NCI-H2227 (cell line): ENCODE results near the gene LDLRAD4.
"Not testable (repeated sequence)": the region's sequence is repeated elsewhere in the genome, so short reads cannot be mapped to it uniquely, and the experiment has no call there.

ENCODE experiments used
- DNase-seq: peaks from one replicate; lab custom pipeline; 2025; ENCODE audit not compliant: unreplicated experiment; lab: John Stamatoyannopoulos, UW

LDLRAD4 gene

GRCh38 chr18:13245481-13246000 is 27.0 kb downstream of the LDLRAD4 start:
- no peak for DNase-seq

GRCh38 chr18:13246121-13246520 is 27.6 kb downstream of the LDLRAD4 start:
- no peak for DNase-seq

- DNase-seq: no peak
Measured at GRCh38 chr18:13246591-13246990, 28.0 kb downstream of the LDLRAD4 start.

- DNase-seq: no peak
Measured at GRCh38 chr18:13247506-13247905, 28.9 kb downstream of the LDLRAD4 start.

- no peak for DNase-seq
Measured at GRCh38 chr18:13252686-13253410, 34.3 kb downstream of the LDLRAD4 start.

- DNase-seq: no peak
Measured at GRCh38 chr18:13253786-13254688, 35.5 kb downstream of the LDLRAD4 start.

- DNase-seq: no peak
Measured at GRCh38 chr18:13254971-13255927, 36.7 kb downstream of the LDLRAD4 start.

- no peak for DNase-seq
Measured at GRCh38 chr18:13256444-13257305, 38.1 kb downstream of the LDLRAD4 start.

- DNase-seq: no peak
Measured at GRCh38 chr18:13257361-13257980, 38.9 kb downstream of the LDLRAD4 start.

- DNase-seq: no peak
Measured at GRCh38 chr18:13258921-13259320, 40.4 kb downstream of the LDLRAD4 start.

GRCh38 chr18:13259701-13260100 is 41.1 kb downstream of the LDLRAD4 start:
- no peak for DNase-seq

GRCh38 chr18:13260197-13260934 is 41.8 kb downstream of the LDLRAD4 start:
- DNase-seq: no peak

- DNase-seq: no peak
Measured at GRCh38 chr18:13260935-13261640, 42.5 kb downstream of the LDLRAD4 start.

GRCh38 chr18:13261661-13262357 is 43.2 kb downstream of the LDLRAD4 start:
- DNase-seq: no peak

- not testable (repeated sequence) for DNase-seq
Measured at GRCh38 chr18:13262358-13262680, 43.8 kb downstream of the LDLRAD4 start.

- no peak for DNase-seq
Measured at GRCh38 chr18:13262839-13263691, 44.5 kb downstream of the LDLRAD4 start.
